Right lobe of liver (tissue), 4 donors: ENCODE results near the gene UBE2E2.

ENCODE experiments used
- CTCF ChIP-seq, 4 donors: fragments of 200-600 bp in 3 of 4; fragments of 450-650 bp in 1 of 4; IDR thresholded peaks; one replicate each; pipeline versions ENCODE4 v1.5.1 to v1.8.0; 2016 to 2022; ENCODE audit warnings: antibody characterized with exemption in 4 of 4, mild to moderate bottlenecking in 2 of 4
- POLR2A ChIP-seq: fragments of 450-650 bp; IDR thresholded peaks from one replicate; pipeline ENCODE4 v1.6.1; 2017; ENCODE audit warnings: antibody characterized with exemption, mild to moderate bottlenecking
- donor health status: DM: no; HTN: no; CAD: no.
- donor health status: DM: no; HTN: no; CAD: no.
- donor health status: DM: no; HTN: yes; CAD: no.

GRCh38 chr3:23527326-23527725 lies 324.2 kb downstream of the UBE2E2 start:
- no peak for TF ChIP-seq POLR2A
- TF ChIP-seq CTCF (IDR thresholded peaks at IDR 0.05), result no peak
